NCI-H2196 treated with DMSO at 0.1 percent for 48 hours (cell line): ENCODE measurements around the gene HNRNPA3.
"Not testable (repeated sequence)": the region's sequence is repeated elsewhere in the genome, so short reads cannot be mapped to it uniquely, and the experiment has no call there.

Experiments used
- DNase-seq: peaks from one replicate; lab custom pipeline; 2025; ENCODE audit not compliant: unreplicated experiment; lab: John Stamatoyannopoulos, UW

Gene HNRNPA3

DNA sequence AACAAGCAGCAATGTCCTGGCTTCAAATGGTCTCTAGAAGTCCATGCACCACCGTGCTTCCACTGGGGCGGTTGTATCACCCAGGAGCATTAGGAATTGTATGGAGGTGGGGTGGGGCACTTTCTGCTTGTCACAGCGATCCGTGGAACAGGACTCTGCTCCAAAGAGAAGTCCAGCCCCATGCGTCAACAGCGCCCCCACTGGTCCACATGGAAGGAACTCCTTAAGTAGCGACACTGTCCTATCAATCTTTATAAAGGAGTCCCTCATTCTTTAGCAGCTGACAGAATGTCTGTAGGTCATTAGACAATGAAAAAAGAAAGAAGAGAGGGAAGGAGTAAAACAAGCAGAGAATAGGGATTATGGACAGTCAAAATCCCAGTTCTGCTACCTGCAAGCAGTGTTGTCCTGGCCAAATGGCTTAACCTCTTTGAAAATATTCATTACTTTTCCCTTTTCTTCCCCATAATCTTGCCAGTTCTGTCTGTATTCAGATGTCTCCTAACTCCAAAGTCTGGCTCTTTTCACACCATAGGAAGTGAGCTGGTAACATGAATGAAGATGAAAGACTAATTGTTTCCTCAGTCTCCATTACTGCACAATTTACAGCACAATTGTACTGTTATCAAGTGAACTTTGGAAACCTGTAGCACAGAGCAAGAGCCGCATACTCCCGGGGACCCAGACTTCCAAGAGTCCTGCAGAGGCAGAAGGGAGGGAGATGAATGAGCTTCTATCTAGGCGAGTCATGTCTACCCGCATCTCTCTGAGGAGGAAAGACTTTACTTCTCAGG is 42.0 kb downstream of the HNRNPA3 start:
- DNase-seq = no peak

DNA sequence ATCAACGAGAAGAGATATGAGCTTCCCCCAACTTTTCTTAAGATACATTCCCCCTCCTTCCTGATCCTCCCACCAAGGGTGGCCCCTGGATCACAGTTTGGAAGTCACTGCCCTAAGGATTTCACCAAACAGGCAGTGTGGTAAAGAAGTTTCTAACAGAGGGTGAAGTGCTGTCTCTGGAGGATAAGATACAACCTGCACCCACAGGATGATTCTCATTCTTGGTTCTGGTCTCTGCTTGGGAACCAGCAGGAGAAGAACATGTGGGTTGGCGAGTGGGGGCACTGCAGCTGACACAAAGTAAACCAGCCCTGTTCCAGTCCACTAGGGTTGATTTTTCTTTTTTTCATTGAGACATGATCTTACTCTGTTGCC is 42.6 kb downstream of the HNRNPA3 start:
- DNase-seq = no peak

DNA sequence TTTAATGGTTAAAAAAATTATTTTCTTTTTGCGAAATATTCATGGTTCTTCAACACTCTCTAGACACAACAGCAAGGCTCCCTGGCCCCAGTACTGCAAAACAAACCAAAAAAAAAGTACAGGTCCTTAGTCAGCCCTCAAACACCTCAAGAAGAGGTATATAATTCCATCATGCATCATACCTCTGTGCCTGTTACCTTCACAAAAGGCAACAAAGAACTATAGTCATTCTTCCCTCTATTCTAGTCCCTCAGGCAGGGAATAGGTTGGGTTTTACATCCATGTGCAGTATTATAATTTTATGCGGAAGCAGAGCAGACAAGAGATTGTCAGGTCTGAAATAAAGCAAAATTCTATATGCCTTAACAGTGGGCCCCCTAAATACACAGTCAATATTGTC is 43.4 kb downstream of the HNRNPA3 start:
- DNase-seq = no peak

DNA sequence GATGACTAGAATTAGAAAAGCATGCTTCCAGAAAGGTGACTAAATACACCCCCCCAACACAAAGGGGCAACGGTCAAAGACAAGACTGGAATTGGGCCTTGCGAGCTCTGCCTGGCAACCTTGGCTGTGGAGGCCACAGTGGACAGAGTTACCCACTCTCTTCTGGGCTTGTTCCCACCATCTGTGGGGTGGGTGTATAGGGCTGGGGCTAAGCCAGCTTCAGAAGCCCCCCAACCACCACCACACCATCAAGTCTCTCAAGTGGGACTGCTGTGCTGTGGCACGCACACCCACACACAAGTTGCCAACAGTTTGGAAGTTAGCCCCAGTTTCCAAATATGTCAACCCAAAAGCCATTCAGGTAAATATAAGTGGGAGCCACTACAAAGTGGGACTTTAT is 44.1 kb downstream of the HNRNPA3 start:
- no peak for DNase-seq

DNA sequence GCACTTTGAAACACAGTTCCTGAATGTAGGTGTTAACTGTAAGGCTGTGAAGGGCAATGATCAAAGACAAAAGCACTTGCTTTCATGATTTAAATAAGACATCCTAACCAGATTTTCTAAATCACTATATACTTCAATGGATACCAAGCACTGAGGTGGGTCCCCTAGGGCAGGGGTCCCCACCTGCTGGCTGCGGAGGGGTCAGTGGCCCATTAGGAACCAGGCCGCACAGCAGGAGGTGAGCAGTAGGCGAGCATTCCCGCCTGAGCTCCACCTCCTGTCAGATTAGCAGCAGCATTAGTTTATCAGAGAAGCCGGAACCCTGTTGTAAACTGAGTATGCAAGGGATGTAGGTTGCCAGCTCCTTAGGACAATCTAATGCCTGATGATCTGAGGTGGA is 44.9 kb downstream of the HNRNPA3 start:
- no peak for DNase-seq

DNA sequence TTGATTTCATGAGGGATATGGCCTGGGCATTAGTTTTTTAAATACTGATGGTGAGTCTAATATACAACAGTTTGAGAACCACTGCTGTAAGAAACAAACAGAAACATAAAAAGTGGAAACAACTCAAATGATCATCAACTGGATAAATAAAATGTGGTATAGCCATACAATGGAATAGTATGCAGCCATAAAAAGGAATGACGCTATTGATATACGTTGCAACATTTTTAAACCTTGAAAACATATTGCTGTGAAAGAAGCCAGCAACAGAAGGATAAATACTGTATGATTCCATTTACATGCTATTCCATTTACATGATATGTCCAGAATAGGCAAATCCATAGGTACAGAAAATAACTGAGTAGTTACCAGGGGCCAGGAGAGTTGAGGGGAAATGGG is 45.5 kb downstream of the HNRNPA3 start:
- no peak for DNase-seq

DNA sequence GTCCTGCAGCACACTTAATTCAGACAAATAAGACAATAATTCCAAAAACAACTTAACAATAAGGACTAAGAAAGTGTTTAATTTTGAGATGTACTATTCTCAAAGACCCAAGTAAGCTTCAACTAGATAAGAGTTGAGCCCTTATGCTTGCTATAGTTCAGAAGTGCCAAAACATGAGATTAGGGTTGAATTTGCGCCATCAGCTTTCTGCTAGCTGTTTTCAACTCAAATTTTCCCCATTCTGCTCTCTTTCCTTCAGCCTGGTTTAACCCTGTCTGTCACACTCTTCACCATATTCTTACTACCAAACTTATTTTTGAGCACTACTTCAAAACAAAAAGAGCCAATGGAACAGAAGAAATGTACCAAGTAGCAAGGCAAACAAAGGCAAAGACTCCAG is 47.8 kb downstream of the HNRNPA3 start:
- DNase-seq = no peak

DNA sequence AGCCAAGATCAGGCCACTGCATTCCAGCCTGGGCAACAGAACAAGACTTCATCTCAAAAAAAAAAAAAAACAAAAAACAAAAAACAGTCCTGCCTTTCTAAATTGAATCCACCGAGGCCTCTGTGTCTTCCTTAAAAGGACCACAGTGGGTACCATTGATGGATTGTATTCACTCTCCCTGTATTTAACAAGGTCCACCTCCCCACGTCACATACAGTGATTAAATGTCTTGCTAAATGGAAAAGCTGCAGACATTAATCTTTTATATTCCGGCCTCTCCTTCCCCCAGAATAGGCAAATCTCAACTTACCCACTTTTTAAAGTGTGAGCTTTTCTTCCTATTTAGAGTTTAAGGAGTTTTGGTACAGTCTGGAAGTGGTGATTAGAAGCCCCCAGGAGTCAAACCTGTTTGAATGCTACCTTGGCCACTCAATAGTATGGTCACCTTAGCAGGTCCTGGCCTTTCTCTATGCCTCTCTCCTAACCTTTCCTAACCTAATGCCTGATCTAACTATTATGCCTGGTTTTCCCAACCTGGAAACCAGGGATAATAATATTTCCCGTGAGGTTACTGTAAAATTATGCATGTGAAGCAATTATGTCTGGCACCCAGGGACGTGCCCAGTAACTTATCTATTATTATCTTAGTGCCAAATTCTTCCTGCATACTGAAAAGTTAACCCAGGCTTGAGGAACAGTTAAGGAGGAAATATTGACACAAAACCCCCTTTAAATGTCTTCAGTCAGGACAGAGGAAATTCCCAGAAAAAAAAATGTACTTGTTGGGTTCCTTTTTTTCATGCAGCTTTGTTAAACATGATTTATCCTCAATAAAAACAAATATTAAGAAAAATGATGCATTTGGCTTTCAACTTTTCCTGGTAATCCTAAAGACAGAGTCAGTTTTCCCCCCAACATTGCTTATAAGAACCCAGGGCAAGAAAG is 48.8 kb downstream of the HNRNPA3 start:
- no peak for DNase-seq

DNA sequence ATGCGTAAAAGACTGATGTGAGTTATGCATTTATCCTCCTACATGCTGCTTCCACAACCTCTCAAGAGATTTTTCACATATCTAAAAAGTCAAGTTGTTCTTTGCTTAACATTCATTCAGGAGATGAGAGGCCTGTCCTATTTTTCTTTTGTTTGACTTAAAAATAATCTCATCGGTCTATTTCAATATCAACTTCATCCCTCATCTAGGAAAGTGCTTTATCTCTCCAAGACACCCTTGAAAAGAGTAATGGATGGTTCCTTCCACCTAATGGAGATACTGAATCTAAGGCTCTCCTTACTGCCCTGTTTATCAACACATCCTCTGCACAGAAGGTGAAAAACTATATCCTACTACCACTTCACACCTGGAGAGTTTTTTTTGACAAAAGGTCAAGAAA is 49.5 kb downstream of the HNRNPA3 start:
- DNase-seq = no peak

DNA sequence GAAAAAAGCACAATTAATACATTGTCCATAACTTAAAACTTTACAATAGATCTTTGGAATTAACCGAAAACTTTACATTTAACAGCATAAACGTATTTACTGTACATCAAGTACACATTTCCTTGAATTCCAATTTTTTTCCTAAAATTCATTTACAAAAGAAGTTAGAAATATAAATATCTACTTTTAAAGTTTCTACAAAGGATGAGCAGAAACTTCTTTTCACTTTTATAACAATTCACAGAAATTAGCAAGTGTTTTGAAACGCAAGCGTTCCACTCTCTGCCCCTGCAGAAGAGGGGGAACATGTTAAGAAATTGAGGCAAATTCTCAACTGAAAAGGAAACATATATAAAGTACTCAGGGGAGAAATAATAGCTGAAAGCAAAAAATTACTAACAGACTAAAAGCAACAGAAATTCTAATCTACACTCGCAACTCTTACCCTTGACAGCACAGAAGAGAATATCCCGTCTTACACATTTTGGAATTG is 50.4 kb downstream of the HNRNPA3 start:
- no peak for DNase-seq

DNA sequence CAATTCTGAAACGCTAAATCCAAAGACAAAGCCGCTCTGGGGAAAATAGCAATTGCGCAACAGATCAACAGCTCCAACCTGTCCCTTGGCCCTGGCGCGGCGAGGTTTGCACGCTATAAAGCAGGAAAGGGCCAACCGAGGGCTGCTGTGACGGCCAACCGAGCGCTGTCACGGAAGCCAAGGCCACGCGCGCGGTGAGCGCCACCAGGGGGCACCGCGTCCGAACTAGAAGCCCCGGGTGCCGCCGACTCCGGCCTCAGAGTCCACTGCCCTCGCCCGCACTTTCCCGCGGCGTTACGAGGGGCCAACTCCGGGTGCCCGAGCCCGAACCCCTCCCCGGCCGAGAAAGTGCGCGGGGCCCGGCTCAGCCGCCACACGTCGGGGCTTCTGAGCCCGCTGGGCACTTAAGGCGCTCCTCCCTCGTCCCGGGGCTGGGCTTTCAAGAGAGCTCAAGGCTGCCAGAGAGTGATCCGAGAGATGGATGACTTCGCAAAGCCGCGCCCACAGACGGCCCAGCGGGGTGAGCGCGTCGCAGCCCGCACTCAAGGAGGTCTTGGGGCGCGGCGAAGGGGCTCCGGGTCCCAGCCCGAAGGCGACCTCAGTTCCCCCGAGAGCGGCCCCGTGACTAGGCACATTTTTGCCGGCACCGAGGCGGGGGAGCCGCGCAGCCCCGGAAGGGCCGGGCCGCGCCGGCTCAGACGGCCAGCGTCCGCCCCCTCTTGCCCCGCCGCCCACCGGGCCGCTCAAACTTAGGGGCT is 51.0 kb downstream of the HNRNPA3 start:
- peak; percentile 92 for DNase-seq

DNA sequence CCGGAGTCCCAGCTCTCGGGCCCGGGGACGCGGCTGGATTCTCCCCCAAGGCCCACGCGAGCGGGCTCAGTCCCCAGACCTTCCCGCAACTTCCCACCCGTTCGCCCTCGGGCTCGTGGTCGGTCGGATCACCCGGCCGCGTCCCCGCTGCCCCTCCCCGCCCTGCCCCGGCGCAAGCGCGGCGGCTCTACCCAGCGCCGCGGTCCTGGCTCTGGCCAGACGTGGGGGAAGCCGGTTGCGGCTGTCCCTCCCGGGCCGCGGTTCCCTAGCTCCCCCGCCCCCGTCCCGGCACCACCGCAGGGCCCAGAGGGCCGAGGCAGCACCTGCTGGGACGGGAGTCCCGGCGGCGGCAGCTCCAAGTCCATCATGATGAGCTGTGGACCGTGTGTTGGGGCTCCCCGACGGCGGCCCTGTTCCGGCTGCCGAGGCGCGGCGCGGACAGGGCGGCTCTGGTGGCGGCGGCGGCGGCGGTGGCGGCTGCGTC is 51.7 kb downstream of the HNRNPA3 start:
- DNase-seq = no peak

DNA sequence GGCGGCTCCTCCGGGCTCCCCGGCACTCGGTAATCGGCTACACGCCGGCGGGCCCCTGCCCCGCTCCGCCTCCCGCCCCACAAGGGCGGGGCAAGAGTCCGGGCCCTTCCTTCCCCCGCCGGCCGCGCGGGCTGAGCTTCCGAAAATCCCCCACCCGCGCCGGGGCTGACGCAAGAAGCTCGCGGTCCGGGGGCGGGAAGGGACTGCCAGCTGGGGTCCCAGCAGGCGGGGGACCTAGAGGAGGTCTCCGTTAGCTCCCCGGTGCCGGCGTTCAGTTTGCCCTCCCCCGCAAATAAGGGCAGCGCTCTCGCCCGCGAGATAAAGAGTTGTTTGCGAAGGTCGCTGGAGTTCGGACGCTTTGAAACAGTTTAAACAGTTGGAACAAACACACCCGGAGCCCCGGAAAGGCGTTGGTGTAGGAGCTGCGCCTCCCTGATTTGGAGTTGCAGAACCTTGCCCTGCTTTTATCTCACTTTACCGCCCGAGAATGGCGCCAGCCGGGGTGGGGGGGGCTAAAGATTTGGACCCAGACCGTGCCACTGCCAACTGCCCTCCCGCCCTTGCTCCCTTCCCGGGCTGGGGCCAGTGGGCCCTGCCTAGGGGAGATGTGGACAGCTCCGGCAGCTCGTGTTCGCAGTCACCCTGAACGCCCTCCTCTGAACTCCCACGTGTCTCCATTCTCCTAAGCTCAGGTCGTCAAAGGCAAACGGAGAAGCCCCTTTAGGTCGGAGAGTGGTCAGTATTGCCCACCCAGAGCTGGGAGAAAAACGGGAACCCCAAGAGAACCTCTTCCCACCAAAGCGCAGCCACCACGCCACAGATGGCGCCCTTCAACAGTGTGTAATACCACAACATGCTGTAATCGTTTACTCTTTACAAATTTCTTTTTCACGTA is 52.3 kb downstream of the HNRNPA3 start, which contains the start of gene NFE2L2:
Gene NFE2L2 (minus strand): TSS at position 35 of the 895 bp plus-strand sequence. CDS start 151 bp downstream, outside the sequence.
- peak; percentile 88 for DNase-seq

DNA sequence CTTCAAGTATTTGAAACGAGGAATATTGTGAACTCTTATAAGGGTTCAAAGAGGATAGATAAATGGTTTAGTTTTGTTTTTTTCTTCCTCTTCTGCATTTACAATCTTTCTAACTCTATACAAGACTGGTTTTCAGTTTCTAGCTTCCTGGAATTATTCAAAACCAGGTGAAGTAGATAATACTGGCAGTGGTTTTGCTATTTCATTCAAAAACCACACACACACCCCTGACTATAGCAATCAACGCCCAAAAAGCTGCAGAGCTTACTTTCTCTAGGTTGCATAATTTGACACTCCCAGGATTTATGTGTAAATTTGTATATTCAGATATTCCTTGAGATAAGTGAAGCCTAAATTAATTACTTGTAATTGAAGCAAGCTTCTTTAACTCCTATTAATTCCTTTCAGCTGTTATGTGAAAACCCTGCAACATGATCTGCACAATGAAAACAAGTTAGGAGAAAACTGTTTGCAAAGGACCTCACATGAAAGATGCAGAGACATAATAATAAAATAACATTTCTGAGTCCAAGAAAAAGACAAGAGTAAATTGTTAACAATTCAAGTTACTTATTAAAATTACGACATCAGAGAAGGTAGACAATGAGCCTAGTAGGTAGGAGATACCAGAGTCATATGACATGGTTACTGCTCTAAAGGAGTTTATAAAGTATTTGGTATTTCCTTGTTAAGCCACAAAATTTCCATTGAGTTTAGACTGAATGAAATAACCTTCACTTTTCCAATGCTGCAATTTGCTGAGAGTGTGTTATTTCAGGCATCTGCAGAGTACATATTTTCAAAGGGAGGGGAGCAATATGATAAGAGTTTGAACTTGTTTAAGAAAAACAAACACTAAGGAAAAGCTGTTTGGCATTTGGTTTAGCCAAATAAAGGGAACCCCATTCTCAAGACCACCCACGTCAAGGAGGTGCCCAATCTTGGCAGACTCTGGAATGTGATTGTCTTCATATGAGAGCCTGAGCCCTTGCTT is 53.5 kb downstream of the HNRNPA3 start:
- no peak for DNase-seq

DNA sequence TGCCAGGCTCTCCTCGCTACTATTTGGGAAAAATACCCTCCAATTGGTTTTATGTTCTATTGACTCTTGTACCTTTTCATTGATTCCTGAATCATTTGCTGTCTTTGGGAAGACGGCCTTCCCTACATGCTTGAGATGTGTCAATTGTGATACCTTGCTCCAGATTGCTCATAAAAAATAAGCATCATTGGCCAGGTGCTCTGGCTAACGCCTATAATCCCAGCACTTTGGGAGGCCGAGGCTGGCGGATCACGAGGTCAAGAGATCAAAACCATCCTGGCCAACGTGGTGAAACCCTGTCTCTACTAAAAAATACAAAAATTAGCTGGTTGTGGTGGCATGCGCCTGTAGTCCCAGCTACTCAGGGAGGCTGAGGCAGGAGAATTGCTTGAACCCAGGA is 54.4 kb downstream of the HNRNPA3 start:
- DNase-seq = not testable (repeated sequence)

DNA sequence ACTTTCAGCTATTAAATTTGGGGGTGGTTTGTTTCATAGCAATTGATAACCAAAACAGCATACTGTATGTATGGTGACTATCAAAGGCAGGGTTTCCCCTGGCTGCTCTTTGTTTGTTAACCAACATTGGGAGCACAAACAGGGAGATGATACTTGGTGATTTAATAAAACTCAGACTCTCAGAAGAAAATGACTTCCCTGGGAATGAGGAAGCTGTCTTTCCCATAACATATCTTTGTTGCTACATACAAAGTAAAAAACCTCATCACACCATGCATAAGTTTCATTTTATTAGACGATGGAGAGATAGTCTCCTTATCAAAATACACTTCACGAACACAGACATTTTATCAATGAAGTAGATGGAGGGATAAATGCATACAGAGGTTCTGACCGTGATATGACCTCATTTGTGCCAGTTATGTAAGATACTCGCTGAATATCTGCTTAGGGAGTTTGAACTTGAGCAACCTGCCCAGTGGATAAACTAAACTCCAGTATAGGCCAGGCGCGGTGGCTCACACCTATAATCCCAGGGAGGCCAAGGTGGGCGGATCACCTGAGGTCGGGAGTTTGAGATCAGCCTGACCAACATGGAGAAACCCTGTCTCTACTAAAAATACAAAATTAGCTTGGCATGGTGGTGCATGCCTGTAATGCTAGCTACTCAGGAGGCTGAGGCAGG is 55.7 kb downstream of the HNRNPA3 start:
- DNase-seq = no peak

DNA sequence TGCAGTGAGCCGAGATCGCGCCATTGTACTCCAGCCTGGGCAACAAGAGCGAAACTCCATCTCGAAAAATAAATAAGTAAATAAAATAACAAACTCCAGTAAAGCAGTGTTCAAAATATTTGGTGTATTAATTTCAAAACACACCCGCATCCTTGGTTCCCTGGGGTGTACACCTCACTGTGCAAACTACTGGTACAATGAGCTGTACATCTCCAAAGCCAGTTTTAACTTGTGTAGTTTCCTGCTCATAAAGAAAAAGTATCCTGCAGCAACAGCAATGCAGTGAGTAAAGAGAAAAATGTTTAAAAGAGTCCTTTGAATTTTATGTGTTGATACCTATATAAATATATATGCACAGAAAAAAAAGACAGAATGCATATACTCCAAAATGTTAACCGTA is 56.3 kb downstream of the HNRNPA3 start:
- no peak for DNase-seq

DNA sequence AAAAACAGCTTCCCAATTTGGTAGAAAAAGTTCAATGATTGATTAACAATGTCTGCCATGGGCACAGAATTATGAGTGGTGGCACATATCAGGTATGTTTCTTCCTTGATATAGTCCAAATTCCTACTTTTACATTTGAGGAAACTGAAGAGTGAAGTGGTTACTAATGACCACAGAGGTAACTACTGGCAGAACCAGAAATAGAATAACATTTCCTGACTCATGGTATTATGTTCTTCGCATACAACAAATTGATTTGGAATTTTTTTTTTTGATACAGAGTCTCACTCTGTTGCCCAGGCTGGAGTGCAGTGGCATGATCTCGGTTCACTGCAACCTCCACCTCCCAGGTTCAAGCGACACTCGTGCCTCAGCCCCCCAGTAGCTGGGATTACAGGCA is 57.9 kb downstream of the HNRNPA3 start:
- DNase-seq = no peak
